Stomach (tissue), 9 donors: ENCODE data around the gene CDC42EP1. TPM values are rescaled to one million over a fixed set of nuclear protein-coding genes. Genes with fewer than 3 reads are reported as not detected.

Experiments
- DNase-seq, 2 donors: peaks; one replicate each; pipeline versions ENCODE4 v3.0.0 to v3.0.0-alpha.2; 2013 to 2019
- H3K27ac ChIP-seq, 5 donors: fragments of 200-600 bp in 4 of 5; sonication (generic) in 4 of 5; one replicate each; pipeline ENCODE4 v1.5.1; 2013 to 2019; ENCODE audit warnings: mild to moderate bottlenecking in 1 of 5, moderate library complexity in 1 of 5
- H3K27me3 ChIP-seq, 3 donors: fragments of 200-600 bp; sonication (generic); one replicate each; pipeline ENCODE4 v1.5.1; 2017 to 2019; ENCODE audit warnings: mixed run types in 1 of 3
- H3K36me3 ChIP-seq, 4 donors: fragments of 200-600 bp; sonication (generic); 1 replicate in 3 of 4; 2 replicates in 1 of 4; pipeline ENCODE4 v1.5.1; 2016 to 2019
- H3K4me1 ChIP-seq, 4 donors: fragments of 200-600 bp; sonication (generic); one replicate each; pipeline ENCODE4 v1.5.1; 2016 to 2019
- H3K4me3 ChIP-seq, 4 donors: fragments of 200-600 bp; sonication (generic) in 3 of 4; one replicate each; pipeline ENCODE4 v1.5.1; 2016 to 2019; ENCODE audit warnings: mild to moderate bottlenecking in 1 of 4
- H3K9me3 ChIP-seq, 4 donors: fragments of 200-600 bp; sonication (generic); one replicate each; pipeline ENCODE4 v1.5.1; 2016 to 2019
- CTCF ChIP-seq, 7 experiments: fragments of 450-650 bp in 4 of 7; fragments of 200-600 bp in 3 of 7; sonication (generic) in 3 of 7; IDR thresholded peaks; one replicate each; pipeline ENCODE4 v1.5.1; 2016 to 2019; ENCODE audit warnings: antibody characterized with exemption in 7 of 7, control low read depth in 2 of 7, mild to moderate bottlenecking in 1 of 7
- EP300 ChIP-seq: sonication (generic); formaldehyde crosslinking; IDR thresholded peaks from one replicate; pipeline ENCODE4 v1.6.1; 2017; ENCODE audit warnings: antibody characterized with exemption
- POLR2A ChIP-seq, 4 donors: fragments of 450-650 bp; IDR thresholded peaks; one replicate each; pipeline ENCODE4 v1.6.1; 2016; ENCODE audit warnings: antibody characterized with exemption in 4 of 4, control low read depth in 2 of 4, mild to moderate bottlenecking in 1 of 4, moderate library complexity in 1 of 4
- POLR2AphosphoS5 ChIP-seq, 3 donors: sonication (generic); formaldehyde crosslinking; IDR thresholded peaks; one replicate each; pipeline ENCODE4 v1.6.1; 2016; ENCODE audit warnings: antibody characterized with exemption in 3 of 3
- WGBS, 5 donors: extraction: QIAGEN DNeasy Blood & Tissue Kit in 3 of 5; methylation state at CpG; one replicate each; pipeline versions ENCODE4 v1.1.5 to v1.1.7; 2013 to 2018; 5-methylcytosine and 5-hydroxymethylcytosine counted together
- intact Hi-C: fragments of 100-400 bp; cut with DNase I; formaldehyde crosslinking; loops from one replicate; pipeline ENCODE4 v1.15.1; 2023; ENCODE audit warnings: low total_unique reads
- polyA plus RNA-seq, 3 donors: library from polyadenylated mRNA; stranded (reverse); fragments of 200-250 nt; gene quantifications; one replicate each; pipeline ENCODE4 v1.2.3, GENCODE V29; 2013
- total RNA-seq, 5 donors: library from RNA; depleted of rRNA; stranded (reverse); fragments of >200 nt; gene quantifications; one replicate each; pipeline versions ENCODE4 v1.1.0 to v1.2.3, GENCODE V29; 2014 to 2016
- donor health status: healthy with polysubstance abuse.
- donor health status: Bipolar disorder and iron deficiency.
- donor health status: healthy.

CDC42EP1 gene
- total and polyA plus RNA-seq, 8 donors: 28.6 to 195 (median 80.1) TPM

GRCh38 chr22:37616201-37617083, 56.2 kb downstream of the CDC42EP1 start:
- Histone ChIP-seq H3K9me3 (no peaks in the 10 kb centered on the region), H3K4me1 (peaks cover 6 to 26% (median 15%) of the 10 kb centered on the region in 4 donors), H3K27ac (no peak overlapping the region), H3K4me3 (no peak overlapping the region), H3K27me3 (no peaks in the 10 kb centered on the region), H3K36me3 (peaks cover 38 to 78% (median 77%) of the 10 kb centered on the region in 4 donors)
- TF ChIP-seq POLR2A (IDR thresholded peaks at IDR 0.05) (no peak), EP300 (no peak), POLR2AphosphoS5 (IDR thresholded peaks at IDR 0.05) (no peak), CTCF (IDR thresholded peaks at IDR 0.05) (no peak)
- DNase-seq: no peak
- intact Hi-C loops: no loop called here
- WGBS, 5 donors: 88 to 94% (median 92%) methylated on average over 8 to 27 of the region's 27 CpGs

- 75 to 98% (median 88%) methylated on average over 1 of the region's 1 CpG for WGBS, 5 donors
These were observed 57.2 kb downstream of the CDC42EP1 start for GRCh38 chr22:37617431-37617830.

GRCh38 chr22:37618072-37618656, 57.9 kb downstream of the CDC42EP1 start:
- H3K27ac ChIP-seq: no peak overlapping the region

More at GRCh38 chr22:37617431-37617830, 57.2 kb downstream of the CDC42EP1 start:
- H3K36me3 ChIP-seq: peaks cover 43 to 87% (median 86%) of the 10 kb centered on the region in 4 donors
- H3K4me3 ChIP-seq: no peak overlapping the region
- H3K27ac ChIP-seq: no peak overlapping the region
- no peak for TF ChIP-seq EP300
- TF ChIP-seq CTCF (IDR thresholded peaks at IDR 0.05): no peak
- no peak for TF ChIP-seq POLR2AphosphoS5 (IDR thresholded peaks at IDR 0.05)
- TF ChIP-seq POLR2A (IDR thresholded peaks at IDR 0.05): no peak
- no peaks in the 10 kb centered on the region for H3K27me3 ChIP-seq
- intact Hi-C loops: no loop called here
- peaks cover 6 to 20% (median 12%) of the 10 kb centered on the region in 4 donors for H3K4me1 ChIP-seq
- H3K9me3 ChIP-seq: no peaks in the 10 kb centered on the region
- DNase-seq: no peak

More at GRCh38 chr22:37618072-37618656, 57.9 kb downstream of the CDC42EP1 start:
- Histone ChIP-seq H3K36me3 (peaks cover 48 to 95% (median 93%) of the 10 kb centered on the region in 4 donors), H3K9me3 (no peaks in the 10 kb centered on the region), H3K4me1 (peaks cover 3 to 13% (median 9%) of the 10 kb centered on the region in 4 donors), H3K4me3 (no peak overlapping the region), H3K27me3 (no peaks in the 10 kb centered on the region)
- TF ChIP-seq POLR2AphosphoS5 (IDR thresholded peaks at IDR 0.05) (no peak), POLR2A (IDR thresholded peaks at IDR 0.05) (no peak), EP300 (no peak), CTCF (IDR thresholded peaks at IDR 0.05) (no peak)
- DNase-seq: no peak
- WGBS, 5 donors: 86 to 93% (median 91%) methylated on average over 14 of the region's 14 CpGs
- intact Hi-C loops: no loop called here
